Upper lobe of left lung (tissue), 4 donors: ENCODE data around the gene SPATA17.

Experiments used
- CTCF ChIP-seq, 6 experiments: fragments of 450-650 bp in 4 of 6; fragments of 200-600 bp in 2 of 6; sonication (generic) in 2 of 6; IDR thresholded peaks; one replicate each; pipeline ENCODE4 v1.5.1; 2016 to 2019; ENCODE audit warnings: antibody characterized with exemption in 6 of 6
- POLR2A ChIP-seq, 4 donors: fragments of 450-650 bp; IDR thresholded peaks; one replicate each; pipeline ENCODE4 v1.5.1; 2016 to 2017; ENCODE audit warnings: antibody characterized with exemption in 4 of 4, mild to moderate bottlenecking in 2 of 4

DNA sequence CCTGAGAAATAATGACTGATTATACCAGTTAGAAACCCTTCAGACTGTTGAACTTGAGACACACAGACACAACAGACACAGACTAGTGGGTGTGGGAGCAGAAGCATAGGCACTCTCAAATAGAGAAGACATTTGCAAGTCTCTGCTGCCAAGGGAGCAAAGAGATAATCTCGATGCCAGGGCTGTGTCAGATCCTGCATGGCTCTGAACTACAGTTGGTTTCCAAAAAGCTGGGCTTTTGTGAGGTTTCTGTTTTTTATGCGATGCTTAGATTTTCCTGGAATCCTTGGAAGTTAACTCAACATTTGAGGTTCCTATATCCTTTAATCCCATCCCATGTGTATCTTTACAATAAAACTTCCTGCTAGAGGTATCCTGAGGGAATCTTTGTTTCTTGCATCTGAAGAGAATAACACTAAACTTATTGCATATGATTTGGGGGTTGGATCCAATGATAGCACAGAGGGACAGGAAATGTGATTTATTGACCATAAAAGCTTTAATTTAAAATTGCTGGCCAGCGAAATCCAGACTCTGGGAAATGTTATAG is 236.4 kb downstream of the SPATA17 start:
- TF ChIP-seq CTCF (IDR thresholded peaks at IDR 0.05) (no peak), POLR2A (IDR thresholded peaks at IDR 0.05) (no peak)
